Gastrocnemius medialis (tissue), 4 donors: ENCODE data around the gene MEX3A.
"Not testable (repeated sequence)": the region's sequence is repeated elsewhere in the genome, so short reads cannot be mapped to it uniquely, and the experiment has no call there.

Experiments used
- CTCF ChIP-seq, 5 experiments: fragments of 450-650 bp in 3 of 5; fragments of 200-600 bp in 2 of 5; sonication (generic) in 2 of 5; IDR thresholded peaks in 4 of 5; conservative IDR thresholded peaks in 1 of 5; 1 replicate in 4 of 5; 2 replicates in 1 of 5; pipeline ENCODE4 v1.5.1; 2016 to 2019; ENCODE audit warnings: antibody characterized with exemption in 5 of 5, mild to moderate bottlenecking in 3 of 5, moderate library complexity in 3 of 5
- POLR2A ChIP-seq, 2 donors: fragments of 450-650 bp; IDR thresholded peaks; one replicate each; pipeline ENCODE4 v1.6.1; 2017; ENCODE audit warnings: antibody characterized with exemption in 2 of 2, mild to moderate bottlenecking in 2 of 2, moderate library complexity in 2 of 2

DNA sequence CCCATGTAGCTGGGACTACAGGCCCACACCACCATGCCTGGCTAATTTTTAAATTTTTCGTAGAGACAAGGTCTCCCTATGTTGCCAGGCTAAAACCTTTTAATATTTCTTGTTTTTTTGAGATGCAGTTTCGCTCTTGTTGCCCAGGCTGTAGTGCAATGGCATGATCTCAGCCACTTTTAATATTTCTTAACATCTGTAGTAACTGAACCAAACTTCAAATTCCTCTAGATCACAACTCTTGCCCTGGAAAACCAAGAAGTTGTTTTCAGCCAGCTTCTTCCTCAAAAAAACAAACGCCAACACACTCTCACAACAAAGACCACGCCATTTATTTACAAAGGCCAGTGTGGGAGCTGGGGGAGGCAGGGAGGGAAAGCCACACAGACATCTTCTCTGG, 47.3 kb downstream of the MEX3A start:
- not testable (repeated sequence) for TF ChIP-seq CTCF (IDR thresholded peaks at IDR 0.05 in 4 of 5, conservative IDR thresholded peaks at IDR 0.05 in 1 of 5); POLR2A (IDR thresholded peaks at IDR 0.05)
